Measurements from ENCODE around the gene TNF. TPM values are rescaled to one million over a fixed set of nuclear protein-coding genes. Genes with fewer than 3 reads are reported as not detected.

The TNF gene
- total RNA-seq, 1 experiment from 2014 or later: 0.64 TPM

- no peak overlapping the region for H3K4me3 ChIP-seq (ENCODE audit: low read depth in 2 of 2, low read length in 2 of 2)
- peak overlapping the region; percentile 78 for H3K27ac ChIP-seq (ENCODE audit: low read length)
- CTCF ChIA-PET: interaction anchor here (0.6 to 0.9 kb wide), 2 partner anchors 27 to 80 kb away, joined by 3 to 6 read pairs; partner anchors contain the start of gene MICB
- POLR2A ChIA-PET: interaction anchor here (0.6 to 0.7 kb wide), 2 partner anchors 19 to 30 kb away, joined by 3 to 5 read pairs; no protein-coding TSS in a partner anchor
- H3K4me1 ChIP-seq (ENCODE audit: control insufficient read depth, insufficient read depth, low read length): peaks cover 22% of the 10 kb centered on the region
- H3K36me3 ChIP-seq (ENCODE audit: control insufficient read depth, insufficient read depth, low read length): no peaks in the 10 kb centered on the region
- TF ChIP-seq, protein P1, sequence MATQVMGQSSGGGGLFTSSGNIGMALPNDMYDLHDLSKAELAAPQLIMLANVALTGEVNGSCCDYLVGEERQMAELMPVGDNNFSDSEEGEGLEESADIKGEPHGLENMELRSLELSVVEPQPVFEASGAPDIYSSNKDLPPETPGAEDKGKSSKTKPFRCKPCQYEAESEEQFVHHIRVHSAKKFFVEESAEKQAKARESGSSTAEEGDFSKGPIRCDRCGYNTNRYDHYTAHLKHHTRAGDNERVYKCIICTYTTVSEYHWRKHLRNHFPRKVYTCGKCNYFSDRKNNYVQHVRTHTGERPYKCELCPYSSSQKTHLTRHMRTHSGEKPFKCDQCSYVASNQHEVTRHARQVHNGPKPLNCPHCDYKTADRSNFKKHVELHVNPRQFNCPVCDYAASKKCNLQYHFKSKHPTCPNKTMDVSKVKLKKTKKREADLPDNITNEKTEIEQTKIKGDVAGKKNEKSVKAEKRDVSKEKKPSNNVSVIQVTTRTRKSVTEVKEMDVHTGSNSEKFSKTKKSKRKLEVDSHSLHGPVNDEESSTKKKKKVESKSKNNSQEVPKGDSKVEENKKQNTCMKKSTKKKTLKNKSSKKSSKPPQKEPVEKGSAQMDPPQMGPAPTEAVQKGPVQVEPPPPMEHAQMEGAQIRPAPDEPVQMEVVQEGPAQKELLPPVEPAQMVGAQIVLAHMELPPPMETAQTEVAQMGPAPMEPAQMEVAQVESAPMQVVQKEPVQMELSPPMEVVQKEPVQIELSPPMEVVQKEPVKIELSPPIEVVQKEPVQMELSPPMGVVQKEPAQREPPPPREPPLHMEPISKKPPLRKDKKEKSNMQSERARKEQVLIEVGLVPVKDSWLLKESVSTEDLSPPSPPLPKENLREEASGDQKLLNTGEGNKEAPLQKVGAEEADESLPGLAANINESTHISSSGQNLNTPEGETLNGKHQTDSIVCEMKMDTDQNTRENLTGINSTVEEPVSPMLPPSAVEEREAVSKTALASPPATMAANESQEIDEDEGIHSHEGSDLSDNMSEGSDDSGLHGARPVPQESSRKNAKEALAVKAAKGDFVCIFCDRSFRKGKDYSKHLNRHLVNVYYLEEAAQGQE (IDR thresholded peaks at IDR 0.05; ENCODE audit: insufficient read depth in 1 of 2, low read depth in 2 of 2, low read length in 1 of 2): peak; percentile 50 to 53; a peak in 1 of 4 replicates
- no peak for TF ChIP-seq POLR2AphosphoS5 (IDR thresholded peaks at IDR 0.05; ENCODE audit: low read depth, low read length)
- no peaks in the 10 kb centered on the region for H3K9me3 ChIP-seq (ENCODE audit: control insufficient read depth, insufficient read depth, low read depth, low read length)
- no TSS peak for BruUV-seq (replicated peaks)
- intact Hi-C loops (cut with micrococcal nuclease; ENCODE audit: unreplicated experiment) (no loop called here), in situ Hi-C loops (cut with HindIII; ENCODE audit: low pct_unique_long_range_greater_than_20kb, low sequenced_read_pairs) (no loop called here)
- ATAC-seq: peak; percentile 57
- H3K27me3 ChIP-seq (ENCODE audit: control insufficient read depth, insufficient read depth, low read length): no peaks in the 10 kb centered on the region
- DNase-seq (ENCODE audit: low read depth, low spot score): no peak
Observed at GRCh38 chr6:31578184-31579118, 3.1 kb downstream of the TNF start.

DNA sequence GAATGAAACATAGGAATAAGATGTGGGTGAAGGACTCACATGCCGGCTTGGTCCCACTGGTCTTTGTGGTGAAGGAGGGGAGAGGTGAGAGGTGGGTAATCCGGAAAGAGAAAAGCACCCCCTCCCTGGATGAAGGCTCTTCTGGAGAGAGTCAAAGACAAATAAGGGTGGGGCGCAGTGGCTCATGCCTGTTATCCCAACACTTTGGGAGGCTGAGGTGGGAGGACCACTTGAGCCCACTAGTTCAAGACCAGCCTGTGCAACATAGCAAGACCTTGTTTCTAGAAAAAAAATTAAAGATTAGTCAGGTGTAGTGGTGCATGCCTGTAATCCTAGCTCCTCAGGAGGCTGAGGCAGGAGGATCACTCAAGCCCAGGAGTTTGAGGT, 3.7 kb downstream of the TNF start:
- Histone ChIP-seq H3K9me3 (ENCODE audit: control insufficient read depth, insufficient read depth, low read depth, low read length) (no peaks in the 10 kb centered on the region), H3K4me3 (ENCODE audit: low read depth in 2 of 2, low read length in 2 of 2) (no peak overlapping the region), H3K4me1 (ENCODE audit: control insufficient read depth, insufficient read depth, low read length) (peaks cover 22% of the 10 kb centered on the region), H3K27me3 (ENCODE audit: control insufficient read depth, insufficient read depth, low read length) (no peaks in the 10 kb centered on the region), H3K36me3 (ENCODE audit: control insufficient read depth, insufficient read depth, low read length) (no peaks in the 10 kb centered on the region), H3K27ac (ENCODE audit: low read length) (peak overlapping the region; percentile 78; the same call in 1 of the 2 replicates)
- in situ Hi-C loops (cut with HindIII; ENCODE audit: low pct_unique_long_range_greater_than_20kb, low sequenced_read_pairs): no loop called here
- TF ChIP-seq CTCF (IDR thresholded peaks at IDR 0.05): no peak
- TF ChIP-seq SIN3A (IDR thresholded peaks at IDR 0.05; ENCODE audit: borderline replicate concordance, insufficient read depth, low read depth, low read length): no peak
- no peak for TF ChIP-seq POLR2AphosphoS5 (IDR thresholded peaks at IDR 0.05; ENCODE audit: low read depth, low read length)
- no peak for TF ChIP-seq TCF7L2 (IDR thresholded peaks at IDR 0.05; ENCODE audit: low read depth, low read length)
- TF ChIP-seq, protein P1 (IDR thresholded peaks at IDR 0.05; ENCODE audit: insufficient read depth in 1 of 2, low read depth in 2 of 2, low read length in 1 of 2): no peak
- DNase-seq (ENCODE audit: low read depth, low spot score) (no peak), ATAC-seq (no peak)
- no TSS peak for BruUV-seq (replicated peaks)
- POLR2A ChIA-PET: no interaction called here
- CTCF ChIA-PET: interaction anchor here (0.9 kb wide), 1 partner anchor 28 kb away, joined by 3 read pairs; no protein-coding TSS in a partner anchor
- intact Hi-C loops (cut with micrococcal nuclease; ENCODE audit: unreplicated experiment): no loop called here

Data from Panc1 (cell line).